GM06990 (cell line): ENCODE measurements around the gene PLA2G2E.

ENCODE experiments used
- DNase-seq: peaks from one replicate; pipeline ENCODE4 v3.0.0-alpha.2; 2011; ENCODE audit not compliant: insufficient read length; ENCODE audit errors: extremely low read depth
- H3K27me3 ChIP-seq: replicated peaks from 2 replicates; pipeline ENCODE4 v1.6.0; 2011; ENCODE audit warnings: low read length; ENCODE audit not compliant: control insufficient read depth, insufficient read depth
- H3K36me3 ChIP-seq: 2 replicates; pipeline ENCODE4 v1.5.1; 2011; ENCODE audit warnings: low read length; ENCODE audit not compliant: control insufficient read depth, insufficient read depth
- H3K4me3 ChIP-seq: replicated peaks from 2 replicates; pipeline ENCODE4 v1.5.1; 2011; ENCODE audit warnings: low read depth, mild to moderate bottlenecking, control low read depth, low read length
- CTCF ChIP-seq: IDR thresholded peaks from 2 replicates; pipeline ENCODE4 v1.5.1; 2011; ENCODE audit warnings: low read length, control low read depth, mild to moderate bottlenecking, inconsistent platforms; ENCODE audit not compliant: insufficient read depth, poor library complexity, severe bottlenecking

PLA2G2E gene

GRCh38 chr1:19879661-19880060 is 43.8 kb downstream of the PLA2G2E start:
- no peak for DNase-seq
- H3K27me3 ChIP-seq = no peaks in the 10 kb centered on the region
- no peak overlapping the region for H3K4me3 ChIP-seq
- TF ChIP-seq CTCF = no peak
- H3K36me3 ChIP-seq = no peaks in the 10 kb centered on the region

GRCh38 chr1:19879227-19879626 is 44.2 kb downstream of the PLA2G2E start:
- TF ChIP-seq CTCF = no peak
- Histone ChIP-seq H3K4me3 (no peak overlapping the region), H3K27me3 (no peaks in the 10 kb centered on the region), H3K36me3 (no peaks in the 10 kb centered on the region)
- DNase-seq = no peak

- H3K4me3 ChIP-seq = no peak overlapping the region
- TF ChIP-seq CTCF = no peak
- H3K36me3 ChIP-seq = no peaks in the 10 kb centered on the region
- no peak for DNase-seq
- no peaks in the 10 kb centered on the region for H3K27me3 ChIP-seq
These were observed 44.8 kb downstream of the PLA2G2E start for GRCh38 chr1:19878637-19878985.

- DNase-seq = no peak
These were observed 45.4 kb downstream of the PLA2G2E start for GRCh38 chr1:19877821-19878636.

DNA sequence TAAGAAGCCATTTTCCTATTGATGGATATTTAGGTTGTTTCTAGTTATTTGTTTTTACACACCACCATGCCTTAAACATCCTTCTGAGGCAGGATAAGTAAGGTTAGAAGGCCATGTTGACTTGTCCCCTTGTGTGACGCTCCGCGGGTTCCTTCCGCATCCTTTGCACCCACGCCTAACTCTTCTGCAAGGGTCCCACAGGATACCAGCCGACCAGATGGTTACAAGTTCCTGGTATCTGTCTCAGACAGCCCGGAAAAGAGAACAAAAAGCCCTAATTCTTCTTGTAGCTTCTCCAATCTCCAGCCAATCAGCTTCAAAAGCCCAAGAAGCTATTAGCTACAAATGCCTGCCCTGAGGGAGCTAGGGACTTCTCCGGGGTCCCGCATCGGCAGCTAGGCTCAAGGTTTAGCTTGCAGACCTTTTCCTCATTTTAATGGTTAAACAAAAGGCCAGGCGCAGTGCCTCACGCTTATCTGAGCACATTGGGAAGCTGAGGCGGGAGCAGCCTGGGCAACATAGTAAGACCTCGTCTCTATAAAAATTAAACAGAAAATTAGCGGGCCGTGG is 46.2 kb downstream of the PLA2G2E start:
- Histone ChIP-seq H3K36me3 (no peaks in the 10 kb centered on the region), H3K27me3 (no peaks in the 10 kb centered on the region), H3K4me3 (no peak overlapping the region)
- DNase-seq = no peak
- no peak for TF ChIP-seq CTCF

More at GRCh38 chr1:19877821-19878636, 45.4 kb downstream of the PLA2G2E start:
- no peak for TF ChIP-seq CTCF
- Histone ChIP-seq H3K4me3 (no peak overlapping the region), H3K36me3 (no peaks in the 10 kb centered on the region), H3K27me3 (no peaks in the 10 kb centered on the region)
